ENCODE results near the gene SESN2.

The SESN2 gene

GRCh38 chr1:28329395-28330153 lies 70.3 kb downstream of the SESN2 start:
- DNase-seq (ENCODE audit: low read depth): peak; percentile 29
